ENCODE data around the gene TNFAIP8L1.

GRCh38 chr19:4669723-4670480 is 30.6 kb downstream of the TNFAIP8L1 start, which contains the start of gene MYDGF:
- TF ChIP-seq POLR2A (IDR thresholded peaks at IDR 0.05) = peak; percentile 57
- TF ChIP-seq, protein P1, sequence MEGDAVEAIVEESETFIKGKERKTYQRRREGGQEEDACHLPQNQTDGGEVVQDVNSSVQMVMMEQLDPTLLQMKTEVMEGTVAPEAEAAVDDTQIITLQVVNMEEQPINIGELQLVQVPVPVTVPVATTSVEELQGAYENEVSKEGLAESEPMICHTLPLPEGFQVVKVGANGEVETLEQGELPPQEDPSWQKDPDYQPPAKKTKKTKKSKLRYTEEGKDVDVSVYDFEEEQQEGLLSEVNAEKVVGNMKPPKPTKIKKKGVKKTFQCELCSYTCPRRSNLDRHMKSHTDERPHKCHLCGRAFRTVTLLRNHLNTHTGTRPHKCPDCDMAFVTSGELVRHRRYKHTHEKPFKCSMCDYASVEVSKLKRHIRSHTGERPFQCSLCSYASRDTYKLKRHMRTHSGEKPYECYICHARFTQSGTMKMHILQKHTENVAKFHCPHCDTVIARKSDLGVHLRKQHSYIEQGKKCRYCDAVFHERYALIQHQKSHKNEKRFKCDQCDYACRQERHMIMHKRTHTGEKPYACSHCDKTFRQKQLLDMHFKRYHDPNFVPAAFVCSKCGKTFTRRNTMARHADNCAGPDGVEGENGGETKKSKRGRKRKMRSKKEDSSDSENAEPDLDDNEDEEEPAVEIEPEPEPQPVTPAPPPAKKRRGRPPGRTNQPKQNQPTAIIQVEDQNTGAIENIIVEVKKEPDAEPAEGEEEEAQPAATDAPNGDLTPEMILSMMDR (IDR thresholded peaks at IDR 0.05) = no peak
